HCEC 1CT (cell line): ENCODE results near the gene CFHR4.
"Not testable (repeated sequence)": the region's sequence is repeated elsewhere in the genome, so short reads cannot be mapped to it uniquely, and the experiment has no call there.

Source experiments
- DNase-seq: peaks from one replicate; pipeline ENCODE4 v3.0.0-alpha.2; 2017

CFHR4 gene

DNA sequence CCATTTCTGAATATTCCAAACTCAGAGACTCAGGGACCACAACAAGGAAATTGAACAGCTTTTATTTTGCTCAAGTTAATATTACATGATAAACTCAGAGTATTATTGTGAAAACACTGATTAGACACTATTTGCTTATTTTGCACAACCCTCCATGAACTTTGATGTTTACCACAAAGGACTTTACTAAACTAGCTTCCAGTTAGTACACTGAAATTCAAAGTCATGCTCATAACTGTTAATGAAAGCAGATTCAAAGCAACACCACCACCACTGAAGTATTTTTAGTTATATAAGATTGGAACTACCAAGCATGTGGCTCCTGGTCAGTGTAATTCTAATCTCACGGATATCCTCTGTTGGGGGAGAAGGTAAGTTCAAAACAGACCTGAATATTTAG is 55.7 kb downstream of the CFHR4 start, which contains the start of gene CFHR2:
TSS of gene CFHR2 (plus strand) at position 171 of the 400 bp plus-strand sequence. CDS start at position 314, 143 bp downstream.
- not testable (repeated sequence) for DNase-seq

DNA sequence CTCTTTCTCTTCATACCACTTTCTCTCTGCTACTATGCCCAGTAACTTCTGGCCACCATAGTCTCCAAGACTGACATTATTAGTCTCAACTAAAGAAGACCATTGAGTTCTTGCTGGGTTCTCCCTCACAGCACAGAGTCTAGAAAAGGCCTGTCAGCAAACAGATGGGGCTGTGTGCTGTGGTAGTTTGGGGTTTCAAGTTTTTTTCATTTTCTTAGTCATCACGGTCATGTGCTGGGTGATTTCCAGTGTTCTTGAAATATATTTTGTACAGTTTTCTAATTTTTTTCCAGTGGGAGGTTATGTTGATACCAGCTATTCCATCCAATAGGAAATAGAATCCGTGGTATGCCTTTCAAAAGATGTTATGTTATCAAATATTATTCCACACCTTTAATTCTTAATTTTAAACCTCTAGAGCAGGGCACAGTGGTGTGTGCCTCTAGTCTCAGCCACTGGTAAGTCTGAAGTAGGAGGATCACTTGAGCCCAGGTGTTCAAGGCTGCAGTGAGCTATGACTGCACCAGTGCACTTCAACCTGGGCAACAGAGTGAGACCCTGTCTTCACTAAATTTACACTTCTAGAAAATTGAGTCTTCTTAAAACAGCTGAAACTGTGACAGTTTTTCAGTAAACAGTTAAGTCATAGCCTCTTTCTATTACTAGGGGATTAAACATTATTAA is 64.0 kb downstream of the CFHR4 start:
- DNase-seq: peak; percentile 50

- no peak for DNase-seq
These were observed 66.9 kb downstream of the CFHR4 start for GRCh38 chr1:196954778-196955177.

DNA sequence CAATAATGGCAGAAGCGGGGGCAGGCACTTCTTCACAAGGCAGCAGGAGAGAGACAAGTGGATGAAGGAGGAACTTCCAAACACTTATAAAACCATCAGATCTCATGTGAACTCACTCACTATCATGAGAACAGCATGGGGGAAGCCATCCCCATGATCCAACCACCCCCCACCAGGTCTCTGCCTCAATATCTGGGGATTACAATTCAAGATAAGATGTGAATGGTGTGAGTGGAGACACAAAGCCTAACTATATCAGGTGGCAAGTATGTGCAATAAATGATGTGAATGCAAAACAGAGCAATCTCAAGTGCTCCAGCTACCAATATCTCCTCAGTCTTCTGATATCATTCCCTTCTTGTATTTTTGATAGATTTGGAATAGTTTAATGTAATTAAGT is 68.1 kb downstream of the CFHR4 start:
- no peak for DNase-seq

- no peak for DNase-seq
These were observed 73.0 kb downstream of the CFHR4 start for GRCh38 chr1:196960854-196961253.
